ENCODE data around the gene FAM83D.

DNA sequence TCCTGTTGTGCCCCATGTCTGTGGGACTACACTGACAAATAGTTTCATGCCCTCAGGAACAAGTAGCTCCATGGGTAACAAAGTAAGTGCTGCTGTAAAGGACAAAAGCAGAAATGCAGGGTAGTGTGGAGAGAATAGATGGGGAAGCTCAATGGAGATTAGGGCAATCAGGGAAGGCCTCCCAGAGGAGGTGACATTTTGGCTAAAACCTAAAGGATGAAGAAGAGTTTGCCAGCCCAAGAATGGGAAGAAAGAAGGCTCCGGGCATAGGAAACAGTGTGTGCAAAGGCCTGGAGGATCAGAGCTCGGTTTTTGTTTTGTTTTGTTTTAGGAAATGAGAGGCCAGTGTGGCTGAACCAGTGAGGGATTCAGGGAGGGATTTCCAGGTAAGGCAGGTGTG lies 43.6 kb upstream of the FAM83D start:
- TF ChIP-seq CTCF (IDR thresholded peaks at IDR 0.05; ENCODE audit: low read length) (no peak), EZH2 (optimal IDR thresholded peaks at IDR 0.05; ENCODE audit: low read depth, low read length) (no peak)
